ENCODE data around the gene GRIA3.

Gene GRIA3

GRCh38 chrX:123189338-123189737, 5.3 kb downstream of the GRIA3 start:
- no peak overlapping the region for H3K4me2 ChIP-seq
- H4K20me1 ChIP-seq (ENCODE audit: insufficient read depth), result no peaks in the 10 kb centered on the region
- H3K4me1 ChIP-seq (ENCODE audit: low read depth, poor library complexity, severe bottlenecking), result no peaks in the 10 kb centered on the region
- H3K27me3 ChIP-seq (ENCODE audit: insufficient read depth, low read depth), result no peaks in the 10 kb centered on the region
- TF ChIP-seq CTCF (conservative IDR thresholded peaks at IDR 0.05; ENCODE audit: low read depth, low read length), result no peak
- H3K27ac ChIP-seq, result no peak overlapping the region
- H3K9ac ChIP-seq, result no peak overlapping the region
- H2AFZ ChIP-seq (ENCODE audit: low read depth), result no peak overlapping the region
- no peak overlapping the region for H3K4me3 ChIP-seq (IDR thresholded peaks at IDR 0.05; ENCODE audit: insufficient read depth, low read depth, low read length)
- H3K79me2 ChIP-seq (ENCODE audit: insufficient read depth, low read depth), result no peaks in the 10 kb centered on the region
- H3K36me3 ChIP-seq (ENCODE audit: insufficient read depth), result no peaks in the 10 kb centered on the region

GRCh38 chrX:123190096-123190495, 6.0 kb downstream of the GRIA3 start:
- H2AFZ ChIP-seq (ENCODE audit: low read depth), result no peak overlapping the region
- H3K27ac ChIP-seq, result no peak overlapping the region
- no peaks in the 10 kb centered on the region for H3K27me3 ChIP-seq (ENCODE audit: insufficient read depth, low read depth)
- no peaks in the 10 kb centered on the region for H4K20me1 ChIP-seq (ENCODE audit: insufficient read depth)
- H3K4me2 ChIP-seq, result no peak overlapping the region
- H3K9ac ChIP-seq, result no peak overlapping the region
- H3K36me3 ChIP-seq (ENCODE audit: insufficient read depth), result no peaks in the 10 kb centered on the region
- no peak for TF ChIP-seq CTCF (conservative IDR thresholded peaks at IDR 0.05; ENCODE audit: low read depth, low read length)
- H3K4me1 ChIP-seq (ENCODE audit: low read depth, poor library complexity, severe bottlenecking), result no peaks in the 10 kb centered on the region
- H3K4me3 ChIP-seq (IDR thresholded peaks at IDR 0.05; ENCODE audit: insufficient read depth, low read depth, low read length), result no peak overlapping the region
- H3K79me2 ChIP-seq (ENCODE audit: insufficient read depth, low read depth), result no peaks in the 10 kb centered on the region

- no peaks in the 10 kb centered on the region for H3K27me3 ChIP-seq (ENCODE audit: insufficient read depth, low read depth)
Observed at GRCh38 chrX:123193101-123193500, 9.0 kb downstream of the GRIA3 start.

DNA sequence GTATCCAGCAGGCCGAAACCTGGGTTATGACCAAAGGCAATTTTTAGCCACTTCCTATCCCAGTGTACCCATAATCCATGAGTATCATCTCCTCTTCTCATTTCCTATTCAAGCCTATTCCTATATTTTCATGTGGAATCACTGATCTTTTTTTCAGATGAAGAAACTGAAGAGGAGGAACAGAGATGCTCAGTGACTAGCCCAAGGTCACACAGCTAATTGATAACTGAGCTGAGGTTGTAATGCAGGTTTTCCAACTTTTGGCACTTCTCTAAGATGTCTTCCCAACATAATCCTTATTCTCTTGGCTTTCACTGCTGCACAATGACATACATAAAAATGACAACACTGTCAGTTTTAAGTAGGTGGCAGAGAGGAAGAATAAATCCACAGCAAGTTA, 15.3 kb downstream of the GRIA3 start:
- no peaks in the 10 kb centered on the region for H3K79me2 ChIP-seq (ENCODE audit: insufficient read depth, low read depth)
- TF ChIP-seq CTCF (conservative IDR thresholded peaks at IDR 0.05; ENCODE audit: low read depth, low read length), result no peak
- H3K36me3 ChIP-seq (ENCODE audit: insufficient read depth), result no peaks in the 10 kb centered on the region
- no peak overlapping the region for H2AFZ ChIP-seq (ENCODE audit: low read depth)
- no peak overlapping the region for H3K4me2 ChIP-seq
- no peak overlapping the region for H3K27ac ChIP-seq
- H3K9ac ChIP-seq, result no peak overlapping the region
- no peaks in the 10 kb centered on the region for H3K27me3 ChIP-seq (ENCODE audit: insufficient read depth, low read depth)
- no peak overlapping the region for H3K4me3 ChIP-seq (IDR thresholded peaks at IDR 0.05; ENCODE audit: insufficient read depth, low read depth, low read length)
- H3K4me1 ChIP-seq (ENCODE audit: low read depth, poor library complexity, severe bottlenecking), result no peaks in the 10 kb centered on the region
- H4K20me1 ChIP-seq (ENCODE audit: insufficient read depth), result no peaks in the 10 kb centered on the region

More at GRCh38 chrX:123193101-123193500, 9.0 kb downstream of the GRIA3 start:
- Histone ChIP-seq H3K9ac (no peak overlapping the region), H3K79me2 (ENCODE audit: insufficient read depth, low read depth) (no peaks in the 10 kb centered on the region), H3K36me3 (ENCODE audit: insufficient read depth) (no peaks in the 10 kb centered on the region), H3K27ac (no peak overlapping the region), H3K4me1 (ENCODE audit: low read depth, poor library complexity, severe bottlenecking) (no peaks in the 10 kb centered on the region), H4K20me1 (ENCODE audit: insufficient read depth) (no peaks in the 10 kb centered on the region), H3K4me2 (no peak overlapping the region), H2AFZ (ENCODE audit: low read depth) (no peak overlapping the region), H3K4me3 (IDR thresholded peaks at IDR 0.05; ENCODE audit: insufficient read depth, low read depth, low read length) (no peak overlapping the region)
- TF ChIP-seq CTCF (conservative IDR thresholded peaks at IDR 0.05; ENCODE audit: low read depth, low read length), result no peak
